ENCODE measurements around the gene LRRC28.

The LRRC28 gene

DNA sequence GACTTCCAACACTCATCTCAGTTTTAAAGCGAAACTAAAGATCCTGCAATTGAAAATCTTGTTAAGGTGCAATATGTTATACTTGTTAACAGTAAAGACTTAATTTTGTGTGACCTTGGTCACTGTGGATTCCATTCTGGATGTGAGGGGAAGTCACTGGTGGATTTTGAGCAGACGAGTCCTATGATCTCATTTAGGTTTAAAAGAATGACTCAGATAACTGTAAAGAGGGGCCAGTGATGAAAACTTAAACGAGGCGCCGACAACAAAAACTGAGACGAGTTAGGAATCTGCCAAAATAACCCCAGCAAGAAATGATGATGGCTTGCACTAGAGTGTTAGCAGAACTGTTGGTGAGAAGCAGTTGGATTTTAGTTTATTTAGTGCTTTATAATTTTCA is 56.5 kb downstream of the LRRC28 start:
- Histone ChIP-seq H3K9me3 (ENCODE audit: control insufficient read depth, insufficient read depth, low read depth, low read length) (no peaks in the 10 kb centered on the region), H3K4me3 (ENCODE audit: low read depth, low read length) (no peak overlapping the region), H3K36me3 (ENCODE audit: control insufficient read depth in 2 of 2, insufficient read depth in 1 of 2, low read length in 2 of 2) (no peaks in the 10 kb centered on the region; a peak in 1 of 3 replicates), H3K4me1 (ENCODE audit: control insufficient read depth, insufficient read depth, low read length) (peaks cover 33% of the 10 kb centered on the region), H3K27ac (ENCODE audit: extremely low read depth, low read depth, low read length) (peak overlapping the region; percentile 12; the same call in 1 of the 2 replicates)
- ChIA-PET CTCF (interaction anchor here (0.6 kb wide), 1 partner anchor 12 kb away, joined by 3 read pairs; no protein-coding TSS in a partner anchor), POLR2A (no interaction called here)
- TF ChIP-seq, protein P1, sequence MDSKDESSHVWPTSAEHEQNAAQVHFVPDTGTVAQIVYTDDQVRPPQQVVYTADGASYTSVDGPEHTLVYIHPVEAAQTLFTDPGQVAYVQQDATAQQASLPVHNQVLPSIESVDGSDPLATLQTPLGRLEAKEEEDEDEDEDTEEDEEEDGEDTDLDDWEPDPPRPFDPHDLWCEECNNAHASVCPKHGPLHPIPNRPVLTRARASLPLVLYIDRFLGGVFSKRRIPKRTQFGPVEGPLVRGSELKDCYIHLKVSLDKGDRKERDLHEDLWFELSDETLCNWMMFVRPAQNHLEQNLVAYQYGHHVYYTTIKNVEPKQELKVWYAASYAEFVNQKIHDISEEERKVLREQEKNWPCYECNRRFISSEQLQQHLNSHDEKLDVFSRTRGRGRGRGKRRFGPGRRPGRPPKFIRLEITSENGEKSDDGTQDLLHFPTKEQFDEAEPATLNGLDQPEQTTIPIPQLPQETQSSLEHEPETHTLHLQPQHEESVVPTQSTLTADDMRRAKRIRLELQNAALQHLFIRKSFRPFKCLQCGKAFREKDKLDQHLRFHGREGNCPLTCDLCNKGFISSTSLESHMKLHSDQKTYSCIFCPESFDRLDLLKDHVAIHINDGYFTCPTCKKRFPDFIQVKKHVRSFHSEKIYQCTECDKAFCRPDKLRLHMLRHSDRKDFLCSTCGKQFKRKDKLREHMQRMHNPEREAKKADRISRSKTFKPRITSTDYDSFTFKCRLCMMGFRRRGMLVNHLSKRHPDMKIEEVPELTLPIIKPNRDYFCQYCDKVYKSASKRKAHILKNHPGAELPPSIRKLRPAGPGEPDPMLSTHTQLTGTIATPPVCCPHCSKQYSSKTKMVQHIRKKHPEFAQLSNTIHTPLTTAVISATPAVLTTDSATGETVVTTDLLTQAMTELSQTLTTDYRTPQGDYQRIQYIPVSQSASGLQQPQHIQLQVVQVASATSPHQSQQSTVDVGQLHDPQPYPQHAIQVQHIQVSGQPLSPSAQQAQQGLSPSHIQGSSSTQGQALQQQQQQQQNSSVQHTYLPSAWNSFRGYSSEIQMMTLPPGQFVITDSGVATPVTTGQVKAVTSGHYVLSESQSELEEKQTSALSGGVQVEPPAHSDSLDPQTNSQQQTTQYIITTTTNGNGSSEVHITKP (tag by site-specific recombination; IDR thresholded peaks at IDR 0.05): 0 out of 2 replicates have a peak, but pooled peaks have one; percentile 10
- no peak for TF ChIP-seq ZNF571 (tag by site-specific recombination; IDR thresholded peaks at IDR 0.05)
- TF ChIP-seq, protein P2, sequence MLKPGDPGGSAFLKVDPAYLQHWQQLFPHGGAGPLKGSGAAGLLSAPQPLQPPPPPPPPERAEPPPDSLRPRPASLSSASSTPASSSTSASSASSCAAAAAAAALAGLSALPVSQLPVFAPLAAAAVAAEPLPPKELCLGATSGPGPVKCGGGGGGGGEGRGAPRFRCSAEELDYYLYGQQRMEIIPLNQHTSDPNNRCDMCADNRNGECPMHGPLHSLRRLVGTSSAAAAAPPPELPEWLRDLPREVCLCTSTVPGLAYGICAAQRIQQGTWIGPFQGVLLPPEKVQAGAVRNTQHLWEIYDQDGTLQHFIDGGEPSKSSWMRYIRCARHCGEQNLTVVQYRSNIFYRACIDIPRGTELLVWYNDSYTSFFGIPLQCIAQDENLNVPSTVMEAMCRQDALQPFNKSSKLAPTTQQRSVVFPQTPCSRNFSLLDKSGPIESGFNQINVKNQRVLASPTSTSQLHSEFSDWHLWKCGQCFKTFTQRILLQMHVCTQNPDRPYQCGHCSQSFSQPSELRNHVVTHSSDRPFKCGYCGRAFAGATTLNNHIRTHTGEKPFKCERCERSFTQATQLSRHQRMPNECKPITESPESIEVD (tag by site-specific recombination; IDR thresholded peaks at IDR 0.05): peak; percentile 18; the same call in 1 of the 2 replicates
- no peak for TF ChIP-seq HOXD13 (CRISPR knock-in tag; IDR thresholded peaks at IDR 0.05; ENCODE audit: borderline replicate concordance)
- TF ChIP-seq KLF10 (tag by site-specific recombination; IDR thresholded peaks at IDR 0.05): no peak
- no peak for TF ChIP-seq IKZF3 (tag by site-specific recombination; IDR thresholded peaks at IDR 0.05)
- TF ChIP-seq, protein P3, sequence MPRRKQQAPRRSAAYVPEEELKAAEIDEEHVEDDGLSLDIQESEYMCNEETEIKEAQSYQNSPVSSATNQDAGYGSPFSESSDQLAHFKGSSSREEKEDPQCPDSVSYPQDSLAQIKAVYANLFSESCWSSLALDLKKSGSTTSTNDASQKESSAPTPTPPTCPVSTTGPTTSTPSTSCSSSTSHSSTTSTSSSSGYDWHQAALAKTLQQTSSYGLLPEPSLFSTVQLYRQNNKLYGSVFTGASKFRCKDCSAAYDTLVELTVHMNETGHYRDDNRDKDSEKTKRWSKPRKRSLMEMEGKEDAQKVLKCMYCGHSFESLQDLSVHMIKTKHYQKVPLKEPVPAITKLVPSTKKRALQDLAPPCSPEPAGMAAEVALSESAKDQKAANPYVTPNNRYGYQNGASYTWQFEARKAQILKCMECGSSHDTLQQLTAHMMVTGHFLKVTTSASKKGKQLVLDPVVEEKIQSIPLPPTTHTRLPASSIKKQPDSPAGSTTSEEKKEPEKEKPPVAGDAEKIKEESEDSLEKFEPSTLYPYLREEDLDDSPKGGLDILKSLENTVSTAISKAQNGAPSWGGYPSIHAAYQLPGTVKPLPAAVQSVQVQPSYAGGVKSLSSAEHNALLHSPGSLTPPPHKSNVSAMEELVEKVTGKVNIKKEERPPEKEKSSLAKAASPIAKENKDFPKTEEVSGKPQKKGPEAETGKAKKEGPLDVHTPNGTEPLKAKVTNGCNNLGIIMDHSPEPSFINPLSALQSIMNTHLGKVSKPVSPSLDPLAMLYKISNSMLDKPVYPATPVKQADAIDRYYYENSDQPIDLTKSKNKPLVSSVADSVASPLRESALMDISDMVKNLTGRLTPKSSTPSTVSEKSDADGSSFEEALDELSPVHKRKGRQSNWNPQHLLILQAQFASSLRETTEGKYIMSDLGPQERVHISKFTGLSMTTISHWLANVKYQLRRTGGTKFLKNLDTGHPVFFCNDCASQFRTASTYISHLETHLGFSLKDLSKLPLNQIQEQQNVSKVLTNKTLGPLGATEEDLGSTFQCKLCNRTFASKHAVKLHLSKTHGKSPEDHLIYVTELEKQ (tag by site-specific recombination; IDR thresholded peaks at IDR 0.05; ENCODE audit: borderline replicate concordance): no peak
- 0 out of 2 replicates have a peak, but pooled peaks have one; percentile 13 for TF ChIP-seq ZNF664 (tag by site-specific recombination; IDR thresholded peaks at IDR 0.05)
- no peak for TF ChIP-seq ZNF561 (tag by site-specific recombination; IDR thresholded peaks at IDR 0.05; ENCODE audit: borderline replicate concordance)
- no peak for TF ChIP-seq ZNF626 (tag by site-specific recombination; IDR thresholded peaks at IDR 0.05)
- TF ChIP-seq ZNF223 (tag by site-specific recombination; IDR thresholded peaks at IDR 0.05): no peak
- TF ChIP-seq BCL11B (tag by site-specific recombination; IDR thresholded peaks at IDR 0.05; ENCODE audit: low read depth): no peak
- TF ChIP-seq ZNF830 (tag by site-specific recombination; IDR thresholded peaks at IDR 0.05; ENCODE audit: low read depth): no peak
- 0 out of 2 replicates have a peak, but pooled peaks have one; percentile 16 for TF ChIP-seq SP7 (tag by site-specific recombination; IDR thresholded peaks at IDR 0.05)
- TF ChIP-seq, protein P4, sequence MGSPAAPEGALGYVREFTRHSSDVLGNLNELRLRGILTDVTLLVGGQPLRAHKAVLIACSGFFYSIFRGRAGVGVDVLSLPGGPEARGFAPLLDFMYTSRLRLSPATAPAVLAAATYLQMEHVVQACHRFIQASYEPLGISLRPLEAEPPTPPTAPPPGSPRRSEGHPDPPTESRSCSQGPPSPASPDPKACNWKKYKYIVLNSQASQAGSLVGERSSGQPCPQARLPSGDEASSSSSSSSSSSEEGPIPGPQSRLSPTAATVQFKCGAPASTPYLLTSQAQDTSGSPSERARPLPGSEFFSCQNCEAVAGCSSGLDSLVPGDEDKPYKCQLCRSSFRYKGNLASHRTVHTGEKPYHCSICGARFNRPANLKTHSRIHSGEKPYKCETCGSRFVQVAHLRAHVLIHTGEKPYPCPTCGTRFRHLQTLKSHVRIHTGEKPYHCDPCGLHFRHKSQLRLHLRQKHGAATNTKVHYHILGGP (tag by site-specific recombination; IDR thresholded peaks at IDR 0.05): no peak
- TF ChIP-seq ZBTB11 (tag by site-specific recombination; conservative IDR thresholded peaks at IDR 0.05; ENCODE audit: low read depth): no peak
- TF ChIP-seq KLF1 (tag by site-specific recombination; IDR thresholded peaks at IDR 0.05): no peak
- no peak for TF ChIP-seq ZBTB26 (tag by site-specific recombination; optimal IDR thresholded peaks at IDR 0.05)
- no peak for TF ChIP-seq ZNF292 (tag by site-specific recombination; IDR thresholded peaks at IDR 0.05; ENCODE audit: borderline replicate concordance, low read depth)
- no peak for TF ChIP-seq ZNF707 (tag by site-specific recombination; IDR thresholded peaks at IDR 0.05)
- no peak for TF ChIP-seq WT1 (tag by site-specific recombination; IDR thresholded peaks at IDR 0.05)
